Activated CD4-positive, alpha-beta T cell treated with anti-CD3 and anti-CD28 coated beads, Interleukin-10, Interleukin-2, amounts not matched to agents 100 ng/mL and 50 ng/mL, durations not matched to agents 16 hours and 8 hours (primary cell): ENCODE measurements around the gene MCM5.
"Not testable (repeated sequence)": the region's sequence is repeated elsewhere in the genome, so short reads cannot be mapped to it uniquely, and the experiment has no call there.

Experiments
- DNase-seq: peaks from one replicate; pipeline ENCODE4 v3.0.0-alpha.2; 2020

Gene MCM5

GRCh38 chr22:35454416-35455054 lies 54.6 kb downstream of the MCM5 start:
- DNase-seq = no peak

GRCh38 chr22:35455529-35455928 lies 55.6 kb downstream of the MCM5 start:
- DNase-seq = no peak

GRCh38 chr22:35456757-35457156 lies 56.8 kb downstream of the MCM5 start:
- no peak for DNase-seq

- DNase-seq = no peak
These were observed 58.0 kb downstream of the MCM5 start for GRCh38 chr22:35457729-35458546.

- DNase-seq = no peak
These were observed 58.8 kb downstream of the MCM5 start for GRCh38 chr22:35458547-35459422.

- no peak for DNase-seq
These were observed 59.5 kb downstream of the MCM5 start for GRCh38 chr22:35459423-35459894.

GRCh38 chr22:35459976-35460375 lies 60.0 kb downstream of the MCM5 start:
- DNase-seq = not testable (repeated sequence)

GRCh38 chr22:35460688-35461087 lies 60.7 kb downstream of the MCM5 start:
- no peak for DNase-seq

DNA sequence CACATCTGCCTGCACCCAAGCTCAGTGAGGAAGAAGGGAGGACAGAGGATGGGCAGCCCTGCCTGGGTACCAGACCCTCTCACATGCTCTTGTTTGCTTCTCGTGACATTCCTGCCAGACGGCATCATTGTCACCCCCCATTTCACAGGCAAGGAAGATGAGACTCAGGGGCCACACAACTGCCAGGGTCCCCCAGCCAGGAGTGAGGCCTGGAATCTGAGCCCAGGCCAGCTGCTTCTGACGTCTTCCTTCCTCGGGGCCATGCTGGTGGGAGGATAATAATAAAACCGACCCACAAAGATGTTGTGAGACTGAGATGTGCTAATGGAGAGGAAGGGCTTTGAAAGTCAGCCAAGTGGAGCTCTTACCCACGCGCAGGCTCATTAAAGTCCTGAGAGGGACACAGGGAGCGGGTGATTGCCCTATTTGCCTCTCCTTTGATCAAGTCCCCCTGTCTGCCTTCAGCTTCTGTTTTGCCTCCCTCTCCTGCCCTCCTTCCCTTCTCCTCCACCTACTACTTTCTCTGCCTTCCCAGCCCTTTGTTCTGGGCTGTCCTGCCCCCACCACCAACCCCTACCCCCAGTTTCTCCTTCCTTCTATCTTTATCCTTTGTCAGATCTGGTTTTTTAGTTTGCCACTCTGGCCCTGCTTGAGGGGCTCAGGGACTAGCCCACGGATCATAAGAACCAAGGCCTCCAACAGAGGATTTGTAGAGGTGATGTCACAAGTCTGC lies 62.7 kb downstream of the MCM5 start:
- DNase-seq = no peak

GRCh38 chr22:35463231-35463933 lies 63.4 kb downstream of the MCM5 start:
- no peak for DNase-seq

DNA sequence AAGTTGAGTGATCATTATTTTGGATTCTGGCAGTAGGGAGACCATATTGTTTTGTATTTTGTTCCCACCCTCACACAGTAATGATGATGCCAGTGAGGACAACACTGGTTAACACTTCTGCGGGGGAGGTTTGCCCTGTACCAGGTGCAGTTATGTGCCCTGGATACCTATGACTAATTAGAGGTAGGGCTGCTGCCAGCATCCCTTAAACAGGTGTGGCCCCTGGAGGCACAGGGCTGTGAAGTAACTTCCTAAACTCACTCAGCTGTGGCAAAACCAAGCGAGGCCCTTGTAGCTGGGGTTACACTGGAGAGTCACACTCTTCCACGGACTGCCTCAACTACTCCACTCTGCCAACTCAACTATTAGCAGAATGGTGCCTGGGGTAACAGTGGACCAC lies 64.5 kb downstream of the MCM5 start:
- DNase-seq = no peak

DNA sequence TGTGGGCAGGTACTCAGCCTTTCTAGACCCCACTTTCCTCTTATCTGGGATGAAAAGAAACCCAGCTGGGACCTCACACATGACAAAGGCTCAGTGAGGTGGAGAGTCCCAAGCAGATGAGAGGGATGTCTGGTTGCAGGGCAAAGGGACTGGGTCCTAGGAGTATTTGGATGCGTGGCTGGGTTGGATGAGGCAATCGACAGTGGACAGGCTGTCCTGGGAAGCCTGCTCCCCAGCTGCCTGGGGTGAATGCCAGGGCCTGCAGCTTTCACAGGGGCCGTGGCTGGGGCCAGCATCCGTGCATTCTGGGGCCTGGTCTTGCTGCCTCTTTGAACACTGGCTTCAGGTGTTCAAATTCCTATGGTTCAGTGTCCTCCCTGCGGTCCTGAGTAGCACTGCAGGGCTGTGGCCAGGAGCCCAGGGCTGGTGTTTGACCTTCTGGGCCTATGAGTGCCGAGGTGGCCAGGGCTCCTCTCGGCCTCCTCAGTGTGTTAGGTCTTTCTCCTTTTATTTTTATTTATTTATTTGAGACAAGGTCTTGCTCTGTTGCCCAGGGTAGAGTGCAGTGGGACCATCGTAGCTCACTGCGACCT lies 65.3 kb downstream of the MCM5 start:
- no peak for DNase-seq

GRCh38 chr22:35467681-35468434 lies 67.9 kb downstream of the MCM5 start:
- DNase-seq = no peak

GRCh38 chr22:35470903-35471321 lies 71.0 kb downstream of the MCM5 start:
- peak; percentile 19 for DNase-seq

GRCh38 chr22:35471566-35471965 lies 71.6 kb downstream of the MCM5 start:
- not testable (repeated sequence) for DNase-seq

DNA sequence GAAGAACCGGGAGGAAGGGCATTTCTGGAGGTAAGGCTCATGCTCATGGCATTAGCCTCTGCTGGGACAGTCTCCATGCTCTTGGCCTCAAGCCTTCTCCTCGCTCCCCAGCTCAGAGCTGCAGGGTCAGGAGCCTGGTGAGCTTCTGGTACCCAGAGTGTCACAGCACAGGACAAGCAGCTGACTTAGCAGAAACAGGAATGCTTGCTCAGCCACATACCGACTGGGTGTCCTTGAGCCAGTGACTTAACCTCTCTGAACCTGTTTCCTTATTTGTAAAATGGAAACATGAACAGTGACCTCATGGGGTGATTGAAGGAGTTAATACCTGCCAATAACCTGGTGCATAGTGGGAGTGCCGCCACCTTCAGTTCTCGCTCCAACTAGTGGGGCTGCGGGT lies 72.5 kb downstream of the MCM5 start:
- no peak for DNase-seq

DNA sequence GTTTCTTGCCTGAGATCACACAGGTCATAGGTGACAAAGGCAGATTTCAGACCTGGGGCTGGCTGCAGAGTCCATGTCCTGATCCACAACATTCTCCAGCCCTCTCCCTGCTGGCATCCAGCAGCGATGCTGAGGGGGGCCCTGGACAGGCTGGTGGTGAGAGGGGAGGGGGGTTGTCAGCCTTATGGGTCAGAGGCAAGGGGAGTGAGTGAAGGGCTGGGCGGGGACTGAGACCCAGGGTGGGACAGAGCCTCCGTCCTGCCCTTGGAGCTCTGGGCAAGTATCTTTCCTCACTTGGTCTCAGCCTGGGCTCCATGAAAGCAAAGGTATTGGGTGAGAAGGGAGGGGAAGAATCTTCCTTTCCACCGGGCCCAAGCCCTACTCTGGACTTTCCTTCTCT lies 74.0 kb downstream of the MCM5 start:
- no peak for DNase-seq
